WTC11 (cell line): Measurements from ENCODE around the gene FCGBP. TPM values are rescaled to one million over a fixed set of nuclear protein-coding genes. Genes with fewer than 3 reads are reported as not detected.

Source experiments
- ATAC-seq: fragments of 200-7000 bp; cut with Tn5 transposase; 2 replicates; pipeline ENCODE4 v1.10.0; 2021; ENCODE audit warnings: mild to moderate bottlenecking, moderate library complexity
- CTCF ChIA-PET: fragments of 300-600 bp; sonication (Branson Sonifier 250); formaldehyde crosslinking; loops from one replicate; lab custom pipeline; 2021; ENCODE audit warnings: antibody characterized with exemption; lab: Charles Lee
- POLR2A ChIA-PET: fragments of 350-600 bp; sonication (Branson Sonifier 250); formaldehyde crosslinking; loops from one replicate; lab custom pipeline; 2021; ENCODE audit warnings: antibody characterized with exemption; lab: Charles Lee
- DNase-seq: peaks from one replicate; pipeline ENCODE4 v3.0.0; 2021; ENCODE audit warnings: low spot score
- H3K27ac Mint-ChIP-seq: 2 replicates; pipeline ENCODE4 v1.8.0; 2021; ENCODE audit warnings: mixed read lengths
- H3K27me3 Mint-ChIP-seq: 2 replicates; pipeline ENCODE4 v1.8.0; 2021; ENCODE audit warnings: low read depth, mild to moderate bottlenecking, moderate library complexity, mixed read lengths
- H3K36me3 Mint-ChIP-seq: 2 replicates; pipeline ENCODE4 v1.8.0; 2021; ENCODE audit warnings: mixed read lengths
- H3K4me1 Mint-ChIP-seq: 2 replicates; pipeline ENCODE4 v1.8.0; 2022; ENCODE audit warnings: mixed read lengths
- H3K4me3 Mint-ChIP-seq: 2 replicates; pipeline ENCODE4 v1.8.0; 2021; ENCODE audit warnings: mild to moderate bottlenecking, moderate library complexity, mixed read lengths
- H3K9me3 Mint-ChIP-seq: 2 replicates; pipeline ENCODE4 v1.8.0; 2021; ENCODE audit warnings: mixed read lengths
- CREM ChIP-seq: sonication (generic); formaldehyde crosslinking; IDR thresholded peaks from 2 replicates; pipeline ENCODE4 v1.8.1; 2022; ENCODE audit warnings: mild to moderate bottlenecking, missing genetic modification reagents, moderate library complexity
- ESRRA ChIP-seq: sonication (generic); formaldehyde crosslinking; IDR thresholded peaks from 2 replicates; pipeline ENCODE4 v1.8.1; 2022; ENCODE audit warnings: mild to moderate bottlenecking, missing genetic modification reagents, borderline replicate concordance
- HMGA2 ChIP-seq: fragments of 250-450 bp; sonication (Bioruptor Pico); IDR thresholded peaks from 2 replicates; pipeline ENCODE4 v1.4.0; 2021; ENCODE audit warnings: mild to moderate bottlenecking, moderate library complexity
- IRF2 ChIP-seq: sonication (generic); formaldehyde crosslinking; IDR thresholded peaks from 2 replicates; pipeline ENCODE4 v1.8.0; 2022; ENCODE audit warnings: low read depth, missing genetic modification reagents, borderline replicate concordance
- NFYB ChIP-seq: sonication (generic); formaldehyde crosslinking; conservative IDR thresholded peaks from 2 replicates; pipeline ENCODE4 v1.8.0; 2022; ENCODE audit warnings: low read depth, missing genetic modification reagents
- SMAD4 ChIP-seq: sonication (generic); formaldehyde crosslinking; IDR thresholded peaks from 2 replicates; pipeline ENCODE4 v1.8.0; 2022; ENCODE audit warnings: mild to moderate bottlenecking, missing genetic modification reagents
- TEAD1 ChIP-seq: sonication (generic); formaldehyde crosslinking; IDR thresholded peaks from 2 replicates; pipeline ENCODE4 v1.8.0; 2022; ENCODE audit warnings: mild to moderate bottlenecking, missing genetic modification reagents
- TP53 ChIP-seq: sonication (generic); formaldehyde crosslinking; IDR thresholded peaks from 2 replicates; pipeline ENCODE4 v1.8.1; 2023; ENCODE audit warnings: mild to moderate bottlenecking, missing genetic modification reagents
- ZNF425 ChIP-seq: fragments of 250-450 bp; sonication (Bioruptor Pico); conservative IDR thresholded peaks from 2 replicates; pipeline ENCODE4 v1.9.0; 2021; ENCODE audit warnings: mild to moderate bottlenecking
- total RNA-seq: library from RNA; stranded (reverse); gene quantifications from 3 replicates; pipeline ENCODE4 v1.2.3, GENCODE V29; 2021
- TF ChIP-seq, protein P1 (sequence below): sonication (generic); formaldehyde crosslinking; IDR thresholded peaks from 2 replicates; pipeline ENCODE4 v1.8.1; 2022; ENCODE audit warnings: missing genetic modification reagents, borderline replicate concordance
- TF ChIP-seq, protein P2 (sequence below): fragments of 250-450 bp; sonication (Bioruptor Pico); IDR thresholded peaks from 2 replicates; pipeline ENCODE4 v1.9.0; 2021; ENCODE audit warnings: mild to moderate bottlenecking
- TF ChIP-seq, protein P3 (sequence below): sonication (generic); formaldehyde crosslinking; conservative IDR thresholded peaks from 2 replicates; pipeline ENCODE4 v1.8.1; 2022; ENCODE audit warnings: mild to moderate bottlenecking, missing genetic modification reagents
- TF ChIP-seq, protein P4 (sequence below): fragments of 250-450 bp; sonication (Bioruptor Pico); IDR thresholded peaks from 2 replicates; pipeline ENCODE4 v1.9.0; 2021; ENCODE audit warnings: mild to moderate bottlenecking, borderline replicate concordance

FCGBP gene
- total RNA-seq, 1 experiment from 2014 or later: 2.8 TPM

- POLR2A ChIA-PET: no interaction called here
- peaks cover 5% of the 10 kb centered on the region; the same call in 1 of the 2 replicates for H3K27me3 Mint-ChIP-seq
- H3K4me1 Mint-ChIP-seq: no peaks in the 10 kb centered on the region
- no peak overlapping the region for H3K4me3 Mint-ChIP-seq
- ATAC-seq (no peak), DNase-seq (no peak)
- H3K27ac Mint-ChIP-seq: no peak overlapping the region
- TF ChIP-seq NFYB (CRISPR knock-in tag) (0 out of 2 replicates have a peak, but pooled peaks have one; percentile 13), TEAD1 (CRISPR knock-in tag) (no peak)
- TF ChIP-seq, all 79 proteins: peak for 1
- H3K36me3 Mint-ChIP-seq: peaks cover 79% of the 10 kb centered on the region
- peaks cover 47% of the 10 kb centered on the region for H3K9me3 Mint-ChIP-seq
- CTCF ChIA-PET: no interaction called here
These were observed 49.4 kb upstream of the FCGBP start for GRCh38 chr19:39983695-39984300.

DNA sequence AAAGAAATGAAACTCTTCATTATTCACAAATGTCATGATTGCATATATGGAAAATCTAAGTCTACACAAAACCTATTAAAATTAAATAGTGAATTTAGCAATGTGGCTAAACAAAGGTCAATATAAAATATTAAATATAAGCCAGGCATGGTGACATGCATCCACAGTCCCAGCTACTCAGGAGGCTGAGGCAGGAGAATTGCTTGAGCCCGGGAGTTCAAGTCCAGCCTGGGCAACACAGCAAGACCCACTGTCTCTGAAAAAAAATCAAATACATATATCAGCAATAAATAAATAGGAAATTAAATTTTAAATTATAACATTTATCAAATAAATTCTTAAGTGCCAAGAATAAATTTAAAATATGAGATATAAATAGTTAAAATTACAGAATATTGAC, 48.4 kb upstream of the FCGBP start:
- Mint-ChIP-seq H3K9me3 (peaks cover 41% of the 10 kb centered on the region), H3K27ac (no peak overlapping the region), H3K36me3 (peaks cover 86% of the 10 kb centered on the region), H3K27me3 (peaks cover 5% of the 10 kb centered on the region; the same call in 1 of the 2 replicates), H3K4me3 (no peak overlapping the region), H3K4me1 (no peaks in the 10 kb centered on the region)
- POLR2A ChIA-PET: no interaction called here
- CTCF ChIA-PET: no interaction called here
- DNase-seq (no peak), ATAC-seq (no peak)
- TF ChIP-seq, protein P1, sequence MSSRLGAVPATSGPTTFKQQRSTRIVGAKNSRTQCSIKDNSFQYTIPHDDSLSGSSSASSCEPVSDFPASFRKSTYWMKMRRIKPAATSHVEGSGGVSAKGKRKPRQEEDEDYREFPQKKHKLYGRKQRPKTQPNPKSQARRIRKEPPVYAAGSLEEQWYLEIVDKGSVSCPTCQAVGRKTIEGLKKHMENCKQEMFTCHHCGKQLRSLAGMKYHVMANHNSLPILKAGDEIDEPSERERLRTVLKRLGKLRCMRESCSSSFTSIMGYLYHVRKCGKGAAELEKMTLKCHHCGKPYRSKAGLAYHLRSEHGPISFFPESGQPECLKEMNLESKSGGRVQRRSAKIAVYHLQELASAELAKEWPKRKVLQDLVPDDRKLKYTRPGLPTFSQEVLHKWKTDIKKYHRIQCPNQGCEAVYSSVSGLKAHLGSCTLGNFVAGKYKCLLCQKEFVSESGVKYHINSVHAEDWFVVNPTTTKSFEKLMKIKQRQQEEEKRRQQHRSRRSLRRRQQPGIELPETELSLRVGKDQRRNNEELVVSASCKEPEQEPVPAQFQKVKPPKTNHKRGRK (CRISPR knock-in tag): no peak
- TF ChIP-seq CREM (CRISPR knock-in tag) (no peak), IRF2 (CRISPR knock-in tag) (no peak), ZNF425 (CRISPR knock-in tag) (no peak), HMGA2 (CRISPR knock-in tag) (peak; percentile 44; the same call in 1 of the 2 replicates), TP53 (CRISPR knock-in tag) (no peak)
- TF ChIP-seq, protein P2, sequence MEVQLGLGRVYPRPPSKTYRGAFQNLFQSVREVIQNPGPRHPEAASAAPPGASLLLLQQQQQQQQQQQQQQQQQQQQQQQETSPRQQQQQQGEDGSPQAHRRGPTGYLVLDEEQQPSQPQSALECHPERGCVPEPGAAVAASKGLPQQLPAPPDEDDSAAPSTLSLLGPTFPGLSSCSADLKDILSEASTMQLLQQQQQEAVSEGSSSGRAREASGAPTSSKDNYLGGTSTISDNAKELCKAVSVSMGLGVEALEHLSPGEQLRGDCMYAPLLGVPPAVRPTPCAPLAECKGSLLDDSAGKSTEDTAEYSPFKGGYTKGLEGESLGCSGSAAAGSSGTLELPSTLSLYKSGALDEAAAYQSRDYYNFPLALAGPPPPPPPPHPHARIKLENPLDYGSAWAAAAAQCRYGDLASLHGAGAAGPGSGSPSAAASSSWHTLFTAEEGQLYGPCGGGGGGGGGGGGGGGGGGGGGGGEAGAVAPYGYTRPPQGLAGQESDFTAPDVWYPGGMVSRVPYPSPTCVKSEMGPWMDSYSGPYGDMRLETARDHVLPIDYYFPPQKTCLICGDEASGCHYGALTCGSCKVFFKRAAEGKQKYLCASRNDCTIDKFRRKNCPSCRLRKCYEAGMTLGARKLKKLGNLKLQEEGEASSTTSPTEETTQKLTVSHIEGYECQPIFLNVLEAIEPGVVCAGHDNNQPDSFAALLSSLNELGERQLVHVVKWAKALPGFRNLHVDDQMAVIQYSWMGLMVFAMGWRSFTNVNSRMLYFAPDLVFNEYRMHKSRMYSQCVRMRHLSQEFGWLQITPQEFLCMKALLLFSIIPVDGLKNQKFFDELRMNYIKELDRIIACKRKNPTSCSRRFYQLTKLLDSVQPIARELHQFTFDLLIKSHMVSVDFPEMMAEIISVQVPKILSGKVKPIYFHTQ (CRISPR knock-in tag): no peak

GRCh38 chr19:39974377-39975155, 40.1 kb upstream of the FCGBP start:
- Mint-ChIP-seq H3K27me3 (no peaks in the 10 kb centered on the region), H3K4me3 (no peak overlapping the region), H3K4me1 (peaks cover 11% of the 10 kb centered on the region), H3K27ac (no peak overlapping the region), H3K9me3 (peaks cover 4% of the 10 kb centered on the region), H3K36me3 (peaks cover 61% of the 10 kb centered on the region)
- DNase-seq: no peak
- no peak for ATAC-seq
- POLR2A ChIA-PET: no interaction called here
- CTCF ChIA-PET: no interaction called here
- TF ChIP-seq ESRRA (CRISPR knock-in tag) (no peak), SMAD4 (CRISPR knock-in tag) (no peak)
- TF ChIP-seq, protein P3, sequence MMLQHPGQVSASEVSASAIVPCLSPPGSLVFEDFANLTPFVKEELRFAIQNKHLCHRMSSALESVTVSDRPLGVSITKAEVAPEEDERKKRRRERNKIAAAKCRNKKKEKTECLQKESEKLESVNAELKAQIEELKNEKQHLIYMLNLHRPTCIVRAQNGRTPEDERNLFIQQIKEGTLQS (CRISPR knock-in tag): no peak
- TF ChIP-seq, protein P4, sequence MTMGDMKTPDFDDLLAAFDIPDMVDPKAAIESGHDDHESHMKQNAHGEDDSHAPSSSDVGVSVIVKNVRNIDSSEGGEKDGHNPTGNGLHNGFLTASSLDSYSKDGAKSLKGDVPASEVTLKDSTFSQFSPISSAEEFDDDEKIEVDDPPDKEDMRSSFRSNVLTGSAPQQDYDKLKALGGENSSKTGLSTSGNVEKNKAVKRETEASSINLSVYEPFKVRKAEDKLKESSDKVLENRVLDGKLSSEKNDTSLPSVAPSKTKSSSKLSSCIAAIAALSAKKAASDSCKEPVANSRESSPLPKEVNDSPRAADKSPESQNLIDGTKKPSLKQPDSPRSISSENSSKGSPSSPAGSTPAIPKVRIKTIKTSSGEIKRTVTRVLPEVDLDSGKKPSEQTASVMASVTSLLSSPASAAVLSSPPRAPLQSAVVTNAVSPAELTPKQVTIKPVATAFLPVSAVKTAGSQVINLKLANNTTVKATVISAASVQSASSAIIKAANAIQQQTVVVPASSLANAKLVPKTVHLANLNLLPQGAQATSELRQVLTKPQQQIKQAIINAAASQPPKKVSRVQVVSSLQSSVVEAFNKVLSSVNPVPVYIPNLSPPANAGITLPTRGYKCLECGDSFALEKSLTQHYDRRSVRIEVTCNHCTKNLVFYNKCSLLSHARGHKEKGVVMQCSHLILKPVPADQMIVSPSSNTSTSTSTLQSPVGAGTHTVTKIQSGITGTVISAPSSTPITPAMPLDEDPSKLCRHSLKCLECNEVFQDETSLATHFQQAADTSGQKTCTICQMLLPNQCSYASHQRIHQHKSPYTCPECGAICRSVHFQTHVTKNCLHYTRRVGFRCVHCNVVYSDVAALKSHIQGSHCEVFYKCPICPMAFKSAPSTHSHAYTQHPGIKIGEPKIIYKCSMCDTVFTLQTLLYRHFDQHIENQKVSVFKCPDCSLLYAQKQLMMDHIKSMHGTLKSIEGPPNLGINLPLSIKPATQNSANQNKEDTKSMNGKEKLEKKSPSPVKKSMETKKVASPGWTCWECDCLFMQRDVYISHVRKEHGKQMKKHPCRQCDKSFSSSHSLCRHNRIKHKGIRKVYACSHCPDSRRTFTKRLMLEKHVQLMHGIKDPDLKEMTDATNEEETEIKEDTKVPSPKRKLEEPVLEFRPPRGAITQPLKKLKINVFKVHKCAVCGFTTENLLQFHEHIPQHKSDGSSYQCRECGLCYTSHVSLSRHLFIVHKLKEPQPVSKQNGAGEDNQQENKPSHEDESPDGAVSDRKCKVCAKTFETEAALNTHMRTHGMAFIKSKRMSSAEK: no peak
